ENCODE data around the gene DGCR8.

DNA sequence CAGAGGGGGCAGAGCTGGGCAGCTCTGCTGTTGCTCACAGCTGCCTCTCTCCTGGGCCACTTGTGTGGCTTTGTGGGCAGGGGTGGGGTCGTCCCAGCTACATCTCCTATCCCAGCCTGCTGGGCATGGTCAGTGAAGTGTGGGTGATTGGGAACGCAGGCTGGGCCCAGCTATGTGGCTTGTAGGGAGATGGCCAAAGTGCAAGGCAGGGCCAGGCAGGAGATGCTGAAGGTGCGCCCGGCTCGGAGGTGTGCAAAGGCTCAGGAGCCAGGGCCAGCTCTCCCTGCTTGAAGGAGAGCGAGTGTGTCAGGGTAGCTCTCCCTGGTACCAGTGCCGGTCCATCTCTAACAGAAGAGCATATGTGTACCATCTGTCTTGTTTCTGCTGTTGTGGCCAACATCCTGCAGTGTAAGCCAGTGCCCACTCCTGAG lies 27.4 kb downstream of the DGCR8 start:
- TF ChIP-seq, protein P1, sequence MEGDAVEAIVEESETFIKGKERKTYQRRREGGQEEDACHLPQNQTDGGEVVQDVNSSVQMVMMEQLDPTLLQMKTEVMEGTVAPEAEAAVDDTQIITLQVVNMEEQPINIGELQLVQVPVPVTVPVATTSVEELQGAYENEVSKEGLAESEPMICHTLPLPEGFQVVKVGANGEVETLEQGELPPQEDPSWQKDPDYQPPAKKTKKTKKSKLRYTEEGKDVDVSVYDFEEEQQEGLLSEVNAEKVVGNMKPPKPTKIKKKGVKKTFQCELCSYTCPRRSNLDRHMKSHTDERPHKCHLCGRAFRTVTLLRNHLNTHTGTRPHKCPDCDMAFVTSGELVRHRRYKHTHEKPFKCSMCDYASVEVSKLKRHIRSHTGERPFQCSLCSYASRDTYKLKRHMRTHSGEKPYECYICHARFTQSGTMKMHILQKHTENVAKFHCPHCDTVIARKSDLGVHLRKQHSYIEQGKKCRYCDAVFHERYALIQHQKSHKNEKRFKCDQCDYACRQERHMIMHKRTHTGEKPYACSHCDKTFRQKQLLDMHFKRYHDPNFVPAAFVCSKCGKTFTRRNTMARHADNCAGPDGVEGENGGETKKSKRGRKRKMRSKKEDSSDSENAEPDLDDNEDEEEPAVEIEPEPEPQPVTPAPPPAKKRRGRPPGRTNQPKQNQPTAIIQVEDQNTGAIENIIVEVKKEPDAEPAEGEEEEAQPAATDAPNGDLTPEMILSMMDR (IDR thresholded peaks at IDR 0.05 in 8 of 11, conservative IDR thresholded peaks at IDR 0.05 in 3 of 11): no peak
- TF ChIP-seq POLR2AphosphoS5 (IDR thresholded peaks at IDR 0.05): peak in 1 of 3 donors; percentile 41

All from spleen (tissue), 7 donors.